HEK293 (cell line): ENCODE measurements around the gene MCU.
"Not testable (repeated sequence)": the region's sequence is repeated elsewhere in the genome, so short reads cannot be mapped to it uniquely, and the experiment has no call there.

Experiments
- CTCF ChIP-seq: fragments of 450-650 bp; formaldehyde crosslinking; IDR thresholded peaks from 2 replicates; pipeline ENCODE4 v1.5.1; 2016; ENCODE audit warnings: missing biosample characterization, missing genetic modification characterization
- SETDB1 ChIP-seq: IDR thresholded peaks from one replicate; pipeline ENCODE4 v1.6.1; 2017; ENCODE audit warnings: mild to moderate bottlenecking, low read length, moderate library complexity, mixed read lengths; ENCODE audit not compliant: insufficient read length
- TRIM28 ChIP-seq: IDR thresholded peaks from 2 replicates; pipeline ENCODE4 v1.6.1; 2011; ENCODE audit warnings: low read length, control low read depth, borderline replicate concordance
- YY2 ChIP-seq: fragments of 450-650 bp; formaldehyde crosslinking; IDR thresholded peaks from 2 replicates; pipeline ENCODE4 v1.5.1; 2016; ENCODE audit warnings: missing biosample characterization, missing genetic modification characterization
- ZBTB17 ChIP-seq: fragments of 450-650 bp; formaldehyde crosslinking; IDR thresholded peaks from 2 replicates; pipeline ENCODE4 v1.5.1; 2016; ENCODE audit warnings: missing biosample characterization, missing genetic modification characterization
- ZBTB48 ChIP-seq: fragments of 450-650 bp; formaldehyde crosslinking; IDR thresholded peaks from 2 replicates; pipeline ENCODE4 v1.5.1; 2016; ENCODE audit warnings: missing biosample characterization, missing genetic modification characterization
- ZBTB8A ChIP-seq: fragments of 450-650 bp; formaldehyde crosslinking; IDR thresholded peaks from 2 replicates; pipeline ENCODE4 v1.5.1; 2016; ENCODE audit warnings: missing biosample characterization, missing genetic modification characterization
- ZNF202 ChIP-seq: fragments of 450-650 bp; formaldehyde crosslinking; IDR thresholded peaks from 2 replicates; pipeline ENCODE4 v1.5.1; 2016; ENCODE audit warnings: missing biosample characterization, missing genetic modification characterization, borderline replicate concordance
- ZNF23 ChIP-seq: fragments of 450-650 bp; formaldehyde crosslinking; IDR thresholded peaks from 2 replicates; pipeline ENCODE4 v1.5.1; 2016; ENCODE audit warnings: missing biosample characterization, missing genetic modification characterization, borderline replicate concordance
- ZNF335 ChIP-seq: fragments of 450-650 bp; formaldehyde crosslinking; conservative IDR thresholded peaks from 2 replicates; pipeline ENCODE4 v1.5.1; 2016; ENCODE audit warnings: missing biosample characterization, missing genetic modification characterization
- ZNF416 ChIP-seq: fragments of 450-650 bp; formaldehyde crosslinking; IDR thresholded peaks from 2 replicates; pipeline ENCODE4 v1.5.1; 2016; ENCODE audit warnings: missing biosample characterization, missing genetic modification characterization
- ZNF776 ChIP-seq: fragments of 450-650 bp; formaldehyde crosslinking; IDR thresholded peaks from 2 replicates; pipeline ENCODE4 v1.5.0; 2017; ENCODE audit warnings: missing biosample characterization, missing genetic modification characterization, borderline replicate concordance

DNA sequence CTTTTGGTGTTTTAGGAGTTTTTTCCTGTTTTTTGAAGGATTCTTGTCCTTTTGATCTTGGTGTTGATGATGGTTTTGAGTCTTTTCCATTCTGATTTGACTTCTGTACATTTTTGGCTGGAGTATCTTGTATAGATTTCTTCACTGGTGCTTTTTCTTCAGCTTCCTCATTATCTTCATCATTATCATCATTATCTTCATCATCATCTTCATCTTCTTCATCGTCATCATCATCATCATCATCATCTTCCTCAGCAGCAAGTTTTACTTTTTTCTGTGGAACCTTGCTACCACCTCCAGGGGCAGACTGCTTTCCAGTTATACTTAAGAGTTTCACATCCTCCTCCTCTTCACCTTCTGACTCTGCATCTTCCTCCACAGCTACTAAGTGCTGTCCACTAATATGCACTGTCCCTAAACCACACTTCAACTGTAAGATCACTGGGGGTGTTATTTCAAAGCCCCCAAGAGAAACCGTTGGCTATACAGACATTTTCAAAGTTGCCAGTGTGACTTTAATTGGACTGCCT, 225.9 kb downstream of the MCU start:
- not testable (repeated sequence) for TF ChIP-seq ZNF416; ZNF776; CTCF; ZNF202 (tag by site-specific recombination); YY2 (tag by site-specific recombination); SETDB1; ZBTB48; ZNF335; ZNF23 (tag by site-specific recombination); ZBTB17 (tag by site-specific recombination); TRIM28; ZBTB8A
